Measurements from ENCODE around the gene PDE2A.

GRCh38 chr11:72587696-72588095 is 86.5 kb downstream of the PDE2A start:
- no peak for TF ChIP-seq POLR2A (IDR thresholded peaks at IDR 0.05)
- TF ChIP-seq CTCF (IDR thresholded peaks at IDR 0.05): no peak
